ENCODE data around the gene AIMP1. TPM values are rescaled to one million over a fixed set of nuclear protein-coding genes. Genes with fewer than 3 reads are reported as not detected.
A peak's percentile ranks its signal among the peaks of the same experiment; 100 is the strongest.

The AIMP1 gene
- total RNA-seq, 2 donors from 2014 or later: 35.6 to 40.7 TPM

GRCh38 chr4:106339431-106339830 is 23.1 kb downstream of the AIMP1 start:
- DNase-seq (no peak), ATAC-seq (no peak)
- intact Hi-C loops (cut with DNase I): no loop called here

GRCh38 chr4:106340774-106341173 is 24.4 kb downstream of the AIMP1 start:
- intact Hi-C loops (cut with DNase I): no loop called here
- ATAC-seq (no peak), DNase-seq (no peak)

- no peak for ATAC-seq
- intact Hi-C loops (cut with DNase I): no loop called here
- no peak for DNase-seq
These were observed 27.7 kb downstream of the AIMP1 start for GRCh38 chr4:106343865-106344646.

- DNase-seq: no peak
- no peak for ATAC-seq
- intact Hi-C loops (cut with DNase I): no loop called here
These were observed 28.3 kb downstream of the AIMP1 start for GRCh38 chr4:106344647-106344970.

GRCh38 chr4:106347167-106347566 is 30.8 kb downstream of the AIMP1 start:
- DNase-seq: no peak
- ATAC-seq: no peak
- intact Hi-C loops (cut with DNase I): no loop called here

- intact Hi-C loops (cut with DNase I): no loop called here
- ATAC-seq: no peak
- DNase-seq: no peak
These were observed 34.7 kb downstream of the AIMP1 start for GRCh38 chr4:106351016-106351415.

- no peak for ATAC-seq
- intact Hi-C loops (cut with DNase I): no loop called here
These were observed 37.4 kb downstream of the AIMP1 start for GRCh38 chr4:106353786-106354185.

GRCh38 chr4:106355193-106355592 is 38.8 kb downstream of the AIMP1 start:
- intact Hi-C loops (cut with DNase I): no loop called here
- peak; percentile 26 for DNase-seq

More at GRCh38 chr4:106353786-106354185, 37.4 kb downstream of the AIMP1 start:
- no peak for DNase-seq

GRCh38 chr4:106358899-106359298 is 42.5 kb downstream of the AIMP1 start:
- no peak for ATAC-seq

More at GRCh38 chr4:106355193-106355592, 38.8 kb downstream of the AIMP1 start:
- ATAC-seq: peak in 1 of 2 donors; percentile 49

GRCh38 chr4:106362086-106362825 is 45.9 kb downstream of the AIMP1 start:
- no peak for DNase-seq
- intact Hi-C loops (cut with DNase I): no loop called here
- no peak for ATAC-seq

More at GRCh38 chr4:106358899-106359298, 42.5 kb downstream of the AIMP1 start:
- intact Hi-C loops (cut with DNase I): no loop called here
- no peak for DNase-seq

- no peak for DNase-seq
- intact Hi-C loops (cut with DNase I): no loop called here
- ATAC-seq: no peak
These were observed 47.9 kb downstream of the AIMP1 start for GRCh38 chr4:106364282-106364681.

- intact Hi-C loops (cut with DNase I): loop anchor here in 1 of 2 donors (5.0 kb wide), 1 partner anchor 137 kb away; no protein-coding TSS in a partner anchor
- ATAC-seq (peak; percentile 88 to 99), DNase-seq (no peak)
These were observed 49.3 kb downstream of the AIMP1 start for GRCh38 chr4:106365613-106366012.

GRCh38 chr4:106366026-106366425 is 49.7 kb downstream of the AIMP1 start:
- DNase-seq: no peak
- intact Hi-C loops (cut with DNase I): loop anchor here in 1 of 2 donors (5.0 kb wide), 1 partner anchor 136 kb away; no protein-coding TSS in a partner anchor
- ATAC-seq: no peak

- DNase-seq (no peak), ATAC-seq (no peak)
- intact Hi-C loops (cut with DNase I): loop anchor here in 1 of 2 donors (5.0 kb wide), 1 partner anchor 135 kb away; no protein-coding TSS in a partner anchor
These were observed 50.7 kb downstream of the AIMP1 start for GRCh38 chr4:106367072-106367471.

- ATAC-seq (no peak), DNase-seq (no peak)
- intact Hi-C loops (cut with DNase I): loop anchor here in 1 of 2 donors (5.0 kb wide), 1 partner anchor 134 kb away; no protein-coding TSS in a partner anchor
These were observed 52.3 kb downstream of the AIMP1 start, which contains the start of gene GIMD1 for GRCh38 chr4:106368678-106369077. Gene GIMD1 (minus strand): TSS chr4:106368778. CDS start chr4:106367435, 1,343 bp downstream.

GRCh38 chr4:106369456-106370060 is 53.2 kb downstream of the AIMP1 start:
- DNase-seq: no peak
- intact Hi-C loops (cut with DNase I): loop anchor here in 1 of 2 donors (5.0 kb wide), 1 partner anchor 133 kb away; no protein-coding TSS in a partner anchor
- ATAC-seq: peak in 1 of 2 donors; percentile 19

- intact Hi-C loops (cut with DNase I): no loop called here
- DNase-seq: no peak
- ATAC-seq: no peak
These were observed 53.9 kb downstream of the AIMP1 start for GRCh38 chr4:106370214-106370613.

- intact Hi-C loops (cut with DNase I): no loop called here
- ATAC-seq: no peak
- no peak for DNase-seq
These were observed 54.8 kb downstream of the AIMP1 start for GRCh38 chr4:106371161-106371560.

- no peak for DNase-seq
- no peak for ATAC-seq
- intact Hi-C loops (cut with DNase I): no loop called here
These were observed 56.7 kb downstream of the AIMP1 start for GRCh38 chr4:106373026-106373425.

GRCh38 chr4:106380179-106380578 is 63.8 kb downstream of the AIMP1 start:
- ATAC-seq (no peak), DNase-seq (no peak)
- intact Hi-C loops (cut with DNase I): no loop called here
